Calu3 (cell line): ENCODE results near the gene DAAM1. TPM values are rescaled to one million over a fixed set of nuclear protein-coding genes. Genes with fewer than 3 reads are reported as not detected.
A peak's percentile ranks its signal among the peaks of the same experiment; 100 is the strongest.

ENCODE experiments used
- BruUV-seq: library from RNA; stranded (reverse); fragments of 400-500 nt; replicated peaks from 2 replicates; lab custom pipeline; 2021; lab: Mats Ljungman, UMichigan
- CTCF ChIA-PET: fragments of 300-600 bp; sonication (Branson Sonifier 250); formaldehyde crosslinking; loops from one replicate; lab custom pipeline; 2022; ENCODE audit warnings: antibody characterized with exemption; lab: Charles Lee
- DNase-seq: peaks from one replicate; pipeline ENCODE4 v3.0.0; 2022
- H3K27ac Mint-ChIP-seq: one replicate; pipeline ENCODE4 v1.8.0; 2022; ENCODE audit warnings: mixed read lengths; ENCODE audit not compliant: unreplicated experiment
- H3K27me3 Mint-ChIP-seq: one replicate; pipeline ENCODE4 v1.8.0; 2022; ENCODE audit warnings: mixed read lengths; ENCODE audit not compliant: unreplicated experiment
- H3K36me3 Mint-ChIP-seq: one replicate; pipeline ENCODE4 v1.8.0; 2022; ENCODE audit warnings: mild to moderate bottlenecking, moderate library complexity, mixed read lengths; ENCODE audit not compliant: insufficient read depth, unreplicated experiment
- H3K4me1 Mint-ChIP-seq: one replicate; pipeline ENCODE4 v1.8.0; 2022; ENCODE audit warnings: mild to moderate bottlenecking, low read depth, mixed read lengths; ENCODE audit not compliant: unreplicated experiment
- H3K4me3 Mint-ChIP-seq: one replicate; pipeline ENCODE4 v1.8.0; 2022; ENCODE audit warnings: mild to moderate bottlenecking, low read depth, moderate library complexity, mixed read lengths; ENCODE audit not compliant: unreplicated experiment
- H3K9me3 Mint-ChIP-seq: one replicate; pipeline ENCODE4 v1.8.0; 2022; ENCODE audit warnings: low read depth, mixed read lengths; ENCODE audit not compliant: unreplicated experiment
- CTCF ChIP-seq: fragments of 200-600 bp; IDR thresholded peaks from one replicate; pipeline ENCODE4 v1.8.0; 2022; ENCODE audit warnings: antibody characterized with exemption; ENCODE audit not compliant: unreplicated experiment
- intact Hi-C: fragments of 100-400 bp; cut with micrococcal nuclease; formaldehyde crosslinking; loops from one replicate; pipeline ENCODE4 v1.10.0; 2022; ENCODE audit not compliant: unreplicated experiment
- total RNA-seq: library from RNA; stranded (reverse); gene quantifications from 2 replicates; pipeline ENCODE4 v1.2.3, GENCODE V29; 2022

Gene DAAM1
- total RNA-seq, 1 experiment from 2014 or later, result 28.9 TPM

GRCh38 chr14:59332727-59333126, 144.3 kb downstream of the DAAM1 start:
- DNase-seq, result no peak
- no peak for TF ChIP-seq CTCF
- peak overlapping the region; percentile 8 for H3K27ac Mint-ChIP-seq
- no peaks in the 10 kb centered on the region for H3K9me3 Mint-ChIP-seq
- intact Hi-C loops, result loop anchor here (5.0 kb wide), 1 partner anchor 205 kb away; no protein-coding TSS in a partner anchor
- H3K4me1 Mint-ChIP-seq, result peaks cover 8% of the 10 kb centered on the region
- H3K27me3 Mint-ChIP-seq, result no peaks in the 10 kb centered on the region
- H3K4me3 Mint-ChIP-seq, result no peak overlapping the region
- CTCF ChIA-PET, result no interaction called here
- no TSS peak for BruUV-seq
- H3K36me3 Mint-ChIP-seq, result peaks cover 8% of the 10 kb centered on the region

- TF ChIP-seq CTCF, result no peak
- CTCF ChIA-PET, result no interaction called here
- intact Hi-C loops, result loop anchor here (5.0 kb wide), 1 partner anchor 206 kb away; no protein-coding TSS in a partner anchor
- Mint-ChIP-seq H3K4me1 (peaks cover 8% of the 10 kb centered on the region), H3K27ac (no peak overlapping the region), H3K36me3 (peaks cover 8% of the 10 kb centered on the region), H3K4me3 (no peak overlapping the region), H3K9me3 (no peaks in the 10 kb centered on the region), H3K27me3 (no peaks in the 10 kb centered on the region)
- DNase-seq, result no peak
- no TSS peak for BruUV-seq
These were observed 144.8 kb downstream of the DAAM1 start for GRCh38 chr14:59333235-59333634.

- no peak for DNase-seq
- intact Hi-C loops, result loop anchor here (5.0 kb wide), 1 partner anchor 206 kb away; no protein-coding TSS in a partner anchor
- no TSS peak for BruUV-seq
- CTCF ChIA-PET, result no interaction called here
- peaks cover 8% of the 10 kb centered on the region for H3K4me1 Mint-ChIP-seq
- H3K9me3 Mint-ChIP-seq, result no peaks in the 10 kb centered on the region
- H3K27ac Mint-ChIP-seq, result no peak overlapping the region
- no peak for TF ChIP-seq CTCF
- H3K4me3 Mint-ChIP-seq, result no peak overlapping the region
- H3K36me3 Mint-ChIP-seq, result peaks cover 8% of the 10 kb centered on the region
- no peaks in the 10 kb centered on the region for H3K27me3 Mint-ChIP-seq
These were observed 145.2 kb downstream of the DAAM1 start for GRCh38 chr14:59333668-59334067.

- no peak overlapping the region for H3K4me3 Mint-ChIP-seq
- no TSS peak for BruUV-seq
- no peak for TF ChIP-seq CTCF
- DNase-seq, result no peak
- intact Hi-C loops, result loop anchor here (5.0 kb wide), 1 partner anchor 207 kb away; no protein-coding TSS in a partner anchor
- peaks cover 8% of the 10 kb centered on the region for H3K36me3 Mint-ChIP-seq
- CTCF ChIA-PET, result no interaction called here
- H3K27ac Mint-ChIP-seq, result no peak overlapping the region
- H3K27me3 Mint-ChIP-seq, result no peaks in the 10 kb centered on the region
- no peaks in the 10 kb centered on the region for H3K9me3 Mint-ChIP-seq
- peaks cover 8% of the 10 kb centered on the region for H3K4me1 Mint-ChIP-seq
These were observed 145.8 kb downstream of the DAAM1 start for GRCh38 chr14:59334253-59334652.
